Activated CD8-positive, alpha-beta memory T cell treated with anti-CD3 and anti-CD28 coated beads, Interleukin-2, amount 50 U/mL, for 24 hours (primary cell): ENCODE data around the gene EFHC2.

Source experiments
- DNase-seq: peaks from one replicate; pipeline ENCODE4 v3.0.0-alpha.2; 2020; ENCODE audit errors: extremely low read depth

Gene EFHC2

GRCh38 chrX:44155126-44155525, 188.3 kb downstream of the EFHC2 start:
- no peak for DNase-seq

GRCh38 chrX:44152852-44153251, 190.6 kb downstream of the EFHC2 start:
- no peak for DNase-seq

- no peak for DNase-seq
Observed at GRCh38 chrX:44147130-44147529, 196.3 kb downstream of the EFHC2 start.

- no peak for DNase-seq
Observed at GRCh38 chrX:44144177-44144945, 199.1 kb downstream of the EFHC2 start.

GRCh38 chrX:44143061-44143602, 200.3 kb downstream of the EFHC2 start:
- DNase-seq: no peak

GRCh38 chrX:44130189-44130588, 213.3 kb downstream of the EFHC2 start:
- DNase-seq: no peak

- DNase-seq: no peak
Observed at GRCh38 chrX:44113337-44113736, 230.1 kb downstream of the EFHC2 start.

- DNase-seq: no peak
Observed at GRCh38 chrX:44106864-44107263, 236.6 kb downstream of the EFHC2 start.

GRCh38 chrX:44105228-44105913, 238.1 kb downstream of the EFHC2 start:
- DNase-seq: no peak

- no peak for DNase-seq
Observed at GRCh38 chrX:44104699-44105098, 238.8 kb downstream of the EFHC2 start.

GRCh38 chrX:44101281-44101680, 242.2 kb downstream of the EFHC2 start:
- no peak for DNase-seq

- DNase-seq: no peak
Observed at GRCh38 chrX:44099366-44099765, 244.1 kb downstream of the EFHC2 start.
